Measurements from ENCODE around the gene DTX1.
"Not testable (repeated sequence)": the region's sequence is repeated elsewhere in the genome, so short reads cannot be mapped to it uniquely, and the experiment has no call there.

The DTX1 gene

GRCh38 chr12:113114447-113115178 lies 58.1 kb downstream of the DTX1 start:
- DNase-seq (ENCODE audit: low read depth in 3 of 3) = no peak

- no peak for DNase-seq (ENCODE audit: low read depth in 3 of 3)
Observed at GRCh38 chr12:113115455-113116126, 59.1 kb downstream of the DTX1 start.

- no peak for DNase-seq (ENCODE audit: low read depth in 3 of 3)
Observed at GRCh38 chr12:113116875-113117274, 60.3 kb downstream of the DTX1 start.

GRCh38 chr12:113117684-113118083 lies 61.2 kb downstream of the DTX1 start:
- not testable (repeated sequence) for DNase-seq (ENCODE audit: low read depth in 3 of 3)

- no peak for DNase-seq (ENCODE audit: low read depth in 3 of 3)
Observed at GRCh38 chr12:113118142-113118541, 61.6 kb downstream of the DTX1 start.

- no peak for DNase-seq (ENCODE audit: low read depth in 3 of 3)
Observed at GRCh38 chr12:113119980-113120669, 63.6 kb downstream of the DTX1 start.

- DNase-seq (ENCODE audit: low read depth in 3 of 3) = no peak
Observed at GRCh38 chr12:113120670-113121370, 64.3 kb downstream of the DTX1 start.

GRCh38 chr12:113127791-113128199 lies 71.3 kb downstream of the DTX1 start:
- no peak for DNase-seq (ENCODE audit: low read depth in 3 of 3)

GRCh38 chr12:113128802-113129663 lies 72.5 kb downstream of the DTX1 start:
- no peak for DNase-seq (ENCODE audit: low read depth in 3 of 3)

GRCh38 chr12:113129664-113130456 lies 73.3 kb downstream of the DTX1 start:
- no peak for DNase-seq (ENCODE audit: low read depth in 3 of 3)

- DNase-seq (ENCODE audit: low read depth in 3 of 3) = no peak
Observed at GRCh38 chr12:113130457-113131135, 74.1 kb downstream of the DTX1 start.

- DNase-seq (ENCODE audit: low read depth in 3 of 3) = no peak
Observed at GRCh38 chr12:113131556-113131955, 75.0 kb downstream of the DTX1 start.

GRCh38 chr12:113133036-113133435 lies 76.5 kb downstream of the DTX1 start:
- no peak for DNase-seq (ENCODE audit: low read depth in 3 of 3)

- DNase-seq (ENCODE audit: low read depth in 3 of 3) = no peak
Observed at GRCh38 chr12:113133666-113134065, 77.1 kb downstream of the DTX1 start.

GRCh38 chr12:113134071-113134470 lies 77.5 kb downstream of the DTX1 start:
- no peak for DNase-seq (ENCODE audit: low read depth in 3 of 3)

- no peak for DNase-seq (ENCODE audit: low read depth in 3 of 3)
Observed at GRCh38 chr12:113134521-113134951, 78.0 kb downstream of the DTX1 start.

- peak; percentile 65 to 67 (median 66) for DNase-seq (ENCODE audit: low read depth in 3 of 3)
Observed at GRCh38 chr12:113135178-113136127, 78.9 kb downstream of the DTX1 start, which contains the start of gene RASAL1. RASAL1 (minus strand) TSS chr12:113135761; CDS start chr12:113135462, 299 bp downstream.

Data from stimulated activated CD4-positive, alpha-beta T cell treated with anti-CD3 and anti-CD28 coated beads, TNF-alpha, amount 100 ng/mL, for 4 hours (primary cell).